Measurements from ENCODE around the gene MED23. TPM values are rescaled to one million over a fixed set of nuclear protein-coding genes. Genes with fewer than 3 reads are reported as not detected.

Gene MED23
- total and polyA plus RNA-seq, 2 experiments from 2014 or later = 8.6 to 23.6 TPM

- Histone ChIP-seq H3K27me3 (ENCODE audit: insufficient read depth) (no peaks in the 10 kb centered on the region), H2AFZ (peak overlapping the region; percentile 82), H3K4me3 (no peak overlapping the region), H3K27ac (ENCODE audit: low read depth) (no peak overlapping the region), H4K20me1 (replicated peaks; ENCODE audit: insufficient read depth) (no peaks in the 10 kb centered on the region), H3K4me1 (ENCODE audit: insufficient read depth) (no peaks in the 10 kb centered on the region), H3K36me3 (ENCODE audit: insufficient read depth) (no peaks in the 10 kb centered on the region), H3F3A (replicated peaks; ENCODE audit: low read depth) (0 out of 2 replicates have a peak, but pooled peaks cover 3% of the 10 kb centered on the region), H3K9me2 (ENCODE audit: insufficient read depth) (no peaks in the 10 kb centered on the region), H3K4me2 (peak overlapping the region; percentile 49; the same call in 1 of the 2 replicates), H3K79me2 (replicated peaks; ENCODE audit: insufficient read depth) (peaks cover 7% of the 10 kb centered on the region)
- no peak for TF ChIP-seq CREB1 (CRISPR knock-in tag; IDR thresholded peaks at IDR 0.05; ENCODE audit: low read depth)
- TF ChIP-seq STAT1 (IDR thresholded peaks at IDR 0.05; ENCODE audit: unreplicated experiment) = no peak
- no peak for TF ChIP-seq NANOG (IDR thresholded peaks at IDR 0.05; ENCODE audit: borderline replicate concordance)
- no peak for TF ChIP-seq ZNF462 (CRISPR knock-in tag; IDR thresholded peaks at IDR 0.05)
- no peak for TF ChIP-seq ZNF331 (CRISPR knock-in tag; IDR thresholded peaks at IDR 0.05; ENCODE audit: low read depth)
- TF ChIP-seq REST (IDR thresholded peaks at IDR 0.05; ENCODE audit: unreplicated experiment) = no peak
- no peak for TF ChIP-seq CTCF (conservative IDR thresholded peaks at IDR 0.05; ENCODE audit: low read depth in 2 of 2)
- no peak for TF ChIP-seq JUNB (IDR thresholded peaks at IDR 0.05; ENCODE audit: unreplicated experiment)
- no peak for TF ChIP-seq EZH2 (IDR thresholded peaks at IDR 0.05; ENCODE audit: low read depth, unreplicated experiment)
- no peak for TF ChIP-seq ZNF114 (CRISPR knock-in tag; IDR thresholded peaks at IDR 0.05)
- TF ChIP-seq POLR2AphosphoS5 (IDR thresholded peaks at IDR 0.05; ENCODE audit: low read depth) = no peak
- no peak for TF ChIP-seq EZH2phosphoT487 (IDR thresholded peaks at IDR 0.05; ENCODE audit: unreplicated experiment)
- TF ChIP-seq ETS1 (IDR thresholded peaks at IDR 0.05) = no peak
- H3K27me3 Mint-ChIP-seq (ENCODE audit: insufficient read depth, low read depth, poor library complexity) = peaks cover 3% of the 10 kb centered on the region
- H3K4me1 Mint-ChIP-seq = peaks cover 6% of the 10 kb centered on the region
- H3K36me3 Mint-ChIP-seq (ENCODE audit: low read depth) = no peaks in the 10 kb centered on the region; the same call in 2 of the 3 replicates
- peak overlapping the region; percentile 93; the same call in 2 of the 3 replicates for H3K4me3 Mint-ChIP-seq
- DNase-seq (ENCODE audit: low spot score) (no peak), ATAC-seq (no peak)
- no peak overlapping the region for H3K27ac Mint-ChIP-seq
- H3K9me3 Mint-ChIP-seq = no peaks in the 10 kb centered on the region
Observed at GRCh38 chr6:131628726-131629125, 684 bp upstream of the MED23 start.
